ENCODE measurements around the gene HPN. TPM values are rescaled to one million over a fixed set of nuclear protein-coding genes. Genes with fewer than 3 reads are reported as not detected.

HPN gene
- total RNA-seq, 1 donor from 2014 or later, result 36.4 TPM

GRCh38 chr19:35038623-35039512 is 2.7 kb upstream of the HPN start:
- intact Hi-C loops (cut with DNase I), result no loop called here
- no peak for ATAC-seq
- Histone ChIP-seq H3K27me3 (no peaks in the 10 kb centered on the region), H3K4me3 (peak overlapping the region; percentile 25), H3K27ac (peak overlapping the region; percentile 65), H3K36me3 (no peaks in the 10 kb centered on the region), H3K4me1 (peaks cover 52% of the 10 kb centered on the region), H3K9me3 (no peaks in the 10 kb centered on the region)
- DNase-seq, result no peak
- TF ChIP-seq CTCF (IDR thresholded peaks at IDR 0.05), result no peak

- no peak for TF ChIP-seq CTCF (IDR thresholded peaks at IDR 0.05)
- Histone ChIP-seq H3K4me1 (peaks cover 55% of the 10 kb centered on the region), H3K9me3 (no peaks in the 10 kb centered on the region), H3K27ac (peak overlapping the region; percentile 78), H3K27me3 (no peaks in the 10 kb centered on the region), H3K36me3 (no peaks in the 10 kb centered on the region), H3K4me3 (peak overlapping the region; percentile 39)
- intact Hi-C loops (cut with DNase I), result no loop called here
- ATAC-seq (no peak), DNase-seq (no peak)
Measured at GRCh38 chr19:35039881-35040825, 1.4 kb upstream of the HPN start.

GRCh38 chr19:35040826-35041547 is 534 bp upstream of the HPN start:
- Histone ChIP-seq H3K4me1 (peaks cover 55% of the 10 kb centered on the region), H3K4me3 (peak overlapping the region; percentile 39), H3K27ac (peak overlapping the region; percentile 78), H3K36me3 (no peaks in the 10 kb centered on the region), H3K9me3 (no peaks in the 10 kb centered on the region), H3K27me3 (no peaks in the 10 kb centered on the region)
- TF ChIP-seq CTCF (IDR thresholded peaks at IDR 0.05), result no peak
- DNase-seq (peak; percentile 96), ATAC-seq (peak; percentile 81)
- intact Hi-C loops (cut with DNase I), result no loop called here

- peak overlapping the region; percentile 39 for H3K4me3 ChIP-seq
- intact Hi-C loops (cut with DNase I), result no loop called here
- no peaks in the 10 kb centered on the region for H3K36me3 ChIP-seq
- TF ChIP-seq CTCF (IDR thresholded peaks at IDR 0.05), result no peak
- peaks cover 55% of the 10 kb centered on the region for H3K4me1 ChIP-seq
- no peaks in the 10 kb centered on the region for H3K9me3 ChIP-seq
- DNase-seq (no peak), ATAC-seq (no peak)
- H3K27me3 ChIP-seq, result no peaks in the 10 kb centered on the region
- peak overlapping the region; percentile 78 for H3K27ac ChIP-seq
Measured at GRCh38 chr19:35042056-35042730, 672 bp downstream of the HPN start.
